GM18511 (cell line): ENCODE results near the gene WDR18.

Source experiments
- ATAC-seq: cut with Tn5 transposase; IDR thresholded peaks from one replicate; pipeline ENCODE4 v1.9.1; 2021; ENCODE audit warnings: mild to moderate bottlenecking, moderate library complexity; ENCODE audit not compliant: unreplicated experiment

The WDR18 gene

DNA sequence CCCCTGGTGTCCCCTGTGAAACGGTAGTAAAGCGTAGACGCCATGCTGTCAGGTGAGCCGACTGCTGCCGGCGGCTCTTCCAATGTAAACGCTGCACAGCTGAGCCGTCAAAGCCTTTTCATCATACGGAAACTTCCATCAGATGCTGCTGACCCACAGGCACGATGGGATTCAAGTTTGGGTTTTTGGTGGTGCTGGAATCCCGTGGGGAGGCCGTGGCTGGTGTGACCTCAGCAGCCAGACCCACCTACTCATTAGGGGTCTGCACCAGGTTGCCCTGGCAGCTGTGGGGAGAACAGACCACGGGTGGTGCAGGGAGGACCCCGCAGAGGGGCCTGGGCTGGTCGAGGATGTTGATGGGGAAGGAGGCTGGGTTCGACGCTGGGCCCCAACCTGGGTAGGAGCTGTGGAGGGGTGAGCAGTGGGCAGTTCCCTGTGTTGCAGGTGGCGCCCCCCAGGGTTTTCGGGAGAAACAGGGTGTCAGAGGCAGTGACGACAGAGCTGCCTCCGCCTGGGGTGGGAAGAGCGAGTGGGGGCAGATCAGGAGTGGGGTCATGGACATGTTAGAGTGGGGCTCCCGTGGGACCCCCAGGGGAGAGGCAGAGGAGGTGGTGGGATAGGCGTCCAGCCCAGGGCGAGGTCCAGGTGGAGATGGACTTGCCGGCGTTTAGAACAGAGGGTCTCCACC is 22.7 kb downstream of the WDR18 start:
- no peak for ATAC-seq

DNA sequence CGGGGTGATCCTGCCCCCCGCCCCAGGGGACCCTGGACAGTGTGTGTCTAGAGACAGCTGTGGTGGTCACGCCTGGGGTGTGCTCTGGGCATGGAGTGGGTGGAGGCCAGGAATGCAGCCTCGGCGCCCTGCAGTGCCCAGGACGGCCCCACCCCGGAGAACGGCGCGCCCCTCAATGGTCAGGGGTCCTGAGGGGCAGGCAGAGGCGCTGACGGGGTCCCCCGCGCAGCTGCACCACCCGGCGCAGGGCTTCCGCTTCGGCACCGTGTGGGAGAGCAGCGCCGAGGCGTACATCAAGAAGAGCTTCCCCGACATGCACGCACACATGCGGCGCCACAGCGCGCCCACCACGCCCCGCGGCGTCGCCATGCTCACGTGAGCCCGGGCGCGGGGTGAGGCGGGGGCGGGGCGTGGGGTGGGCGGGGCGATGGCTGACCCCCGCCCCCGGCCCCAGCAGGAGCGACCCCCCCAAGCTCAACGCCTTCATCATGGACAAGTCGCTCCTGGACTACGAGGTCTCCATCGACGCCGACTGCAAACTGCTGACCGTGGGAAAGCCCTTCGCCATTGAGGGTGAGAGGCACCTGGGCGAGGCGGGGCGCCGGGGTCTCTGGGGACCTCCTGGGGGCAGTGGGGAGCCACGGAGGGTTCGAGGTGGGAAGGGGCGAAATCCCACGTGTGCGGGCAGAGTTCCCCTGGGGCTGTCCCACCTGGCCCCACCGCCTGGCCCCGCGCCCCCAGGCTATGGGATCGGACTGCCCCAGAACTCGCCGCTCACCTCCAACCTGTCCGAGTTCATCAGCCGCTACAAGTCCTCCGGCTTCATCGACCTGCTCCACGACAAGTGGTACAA is 23.5 kb downstream of the WDR18 start:
- no peak for ATAC-seq

DNA sequence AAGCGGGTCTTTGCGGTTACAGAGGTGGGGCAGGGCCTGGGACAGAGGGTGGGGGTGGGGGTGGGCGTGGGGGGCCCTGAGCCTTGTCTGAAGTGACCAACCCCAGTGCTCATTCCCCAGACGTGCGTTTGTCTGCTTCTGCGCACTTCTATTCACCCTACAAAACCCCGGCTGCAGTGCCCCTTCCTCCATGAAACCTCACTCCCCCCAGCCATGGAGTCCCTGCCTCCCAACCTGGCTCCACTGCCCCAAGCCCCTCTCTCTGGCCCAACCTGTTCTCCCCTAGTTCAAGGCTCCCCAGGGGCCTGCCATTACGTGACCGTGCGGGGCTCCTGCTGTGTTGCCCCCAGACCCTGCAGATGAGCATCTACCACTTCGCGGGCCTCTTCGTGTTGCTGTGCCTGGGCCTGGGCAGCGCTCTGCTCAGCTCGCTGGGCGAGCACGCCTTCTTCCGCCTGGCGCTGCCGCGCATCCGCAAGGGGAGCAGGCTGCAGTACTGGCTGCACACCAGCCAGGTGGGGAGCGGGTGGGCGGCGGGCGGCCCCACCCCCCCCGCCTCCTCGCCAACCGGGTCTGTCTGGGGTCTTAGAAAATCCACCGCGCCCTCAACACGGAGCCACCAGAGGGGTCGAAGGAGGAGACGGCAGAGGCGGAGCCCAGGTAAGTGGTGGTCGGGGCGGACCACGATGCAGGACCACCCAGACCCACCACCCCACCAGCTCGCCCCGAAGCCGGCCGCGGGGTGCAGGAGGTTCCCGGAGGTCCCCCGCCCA is 24.3 kb downstream of the WDR18 start:
- ATAC-seq = no peak

DNA sequence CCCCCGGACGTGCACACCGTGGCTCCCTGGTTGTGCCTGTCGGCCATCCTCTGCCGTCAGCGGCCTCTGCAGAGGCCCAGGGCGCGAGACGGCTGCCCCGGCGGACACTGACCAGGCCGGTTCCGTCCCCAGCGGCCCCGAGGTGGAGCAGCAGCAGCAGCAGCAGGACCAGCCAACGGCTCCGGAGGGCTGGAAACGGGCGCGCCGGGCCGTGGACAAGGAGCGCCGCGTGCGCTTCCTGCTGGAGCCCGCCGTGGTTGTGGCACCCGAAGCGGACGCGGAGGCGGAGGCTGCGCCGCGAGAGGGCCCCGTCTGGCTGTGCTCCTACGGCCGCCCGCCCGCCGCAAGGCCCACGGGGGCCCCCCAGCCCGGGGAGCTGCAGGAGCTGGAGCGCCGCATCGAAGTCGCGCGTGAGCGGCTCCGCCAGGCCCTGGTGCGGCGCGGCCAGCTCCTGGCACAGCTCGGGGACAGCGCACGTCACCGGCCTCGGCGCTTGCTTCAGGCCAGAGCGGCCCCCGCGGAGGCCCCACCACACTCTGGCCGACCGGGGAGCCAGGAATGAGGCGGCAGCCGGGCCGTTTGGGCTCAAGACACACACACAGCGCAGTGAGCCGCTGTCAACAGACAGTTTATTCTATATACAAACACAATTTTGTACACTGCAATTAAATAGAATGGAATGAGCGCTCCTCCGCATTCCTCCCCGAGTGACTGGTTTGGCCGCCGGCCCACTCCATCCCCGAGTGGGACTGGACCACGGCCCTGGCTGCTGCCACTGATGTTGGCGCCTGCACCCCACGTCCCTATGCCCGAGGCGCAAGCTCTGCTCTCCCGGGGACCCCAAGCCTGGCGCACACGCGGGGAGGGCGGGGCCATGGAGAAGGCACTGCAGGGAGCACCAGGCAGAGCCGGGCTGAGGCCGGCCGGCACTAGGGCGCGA is 25.2 kb downstream of the WDR18 start:
- no peak for ATAC-seq

DNA sequence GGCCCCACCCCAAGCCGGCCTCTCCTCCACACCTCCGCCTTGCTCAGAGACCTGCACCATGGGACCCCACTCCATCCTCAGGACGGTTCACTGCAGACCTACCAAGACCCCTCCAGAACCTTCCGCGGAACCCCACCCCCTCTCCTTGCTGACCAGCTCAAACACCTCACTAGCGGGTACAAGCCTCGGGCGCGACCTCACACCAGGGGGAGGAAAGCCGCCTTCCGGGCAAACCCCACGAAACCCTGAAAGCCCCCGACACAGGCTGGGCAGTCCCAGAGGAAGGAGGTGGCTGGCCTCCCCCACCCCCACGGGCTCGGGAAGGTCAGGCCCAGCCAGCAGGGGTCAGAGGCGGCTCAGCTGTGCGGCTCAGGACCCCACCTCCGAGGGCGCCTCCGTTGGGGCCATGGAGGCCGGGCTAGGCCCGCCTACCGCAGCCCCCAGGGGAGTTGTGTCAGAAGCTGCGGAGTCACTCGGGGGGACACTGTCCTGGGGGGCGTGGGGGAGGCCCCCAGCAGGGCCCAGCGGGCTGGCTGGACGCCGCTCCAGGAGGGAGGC is 25.9 kb downstream of the WDR18 start:
- no peak for ATAC-seq

DNA sequence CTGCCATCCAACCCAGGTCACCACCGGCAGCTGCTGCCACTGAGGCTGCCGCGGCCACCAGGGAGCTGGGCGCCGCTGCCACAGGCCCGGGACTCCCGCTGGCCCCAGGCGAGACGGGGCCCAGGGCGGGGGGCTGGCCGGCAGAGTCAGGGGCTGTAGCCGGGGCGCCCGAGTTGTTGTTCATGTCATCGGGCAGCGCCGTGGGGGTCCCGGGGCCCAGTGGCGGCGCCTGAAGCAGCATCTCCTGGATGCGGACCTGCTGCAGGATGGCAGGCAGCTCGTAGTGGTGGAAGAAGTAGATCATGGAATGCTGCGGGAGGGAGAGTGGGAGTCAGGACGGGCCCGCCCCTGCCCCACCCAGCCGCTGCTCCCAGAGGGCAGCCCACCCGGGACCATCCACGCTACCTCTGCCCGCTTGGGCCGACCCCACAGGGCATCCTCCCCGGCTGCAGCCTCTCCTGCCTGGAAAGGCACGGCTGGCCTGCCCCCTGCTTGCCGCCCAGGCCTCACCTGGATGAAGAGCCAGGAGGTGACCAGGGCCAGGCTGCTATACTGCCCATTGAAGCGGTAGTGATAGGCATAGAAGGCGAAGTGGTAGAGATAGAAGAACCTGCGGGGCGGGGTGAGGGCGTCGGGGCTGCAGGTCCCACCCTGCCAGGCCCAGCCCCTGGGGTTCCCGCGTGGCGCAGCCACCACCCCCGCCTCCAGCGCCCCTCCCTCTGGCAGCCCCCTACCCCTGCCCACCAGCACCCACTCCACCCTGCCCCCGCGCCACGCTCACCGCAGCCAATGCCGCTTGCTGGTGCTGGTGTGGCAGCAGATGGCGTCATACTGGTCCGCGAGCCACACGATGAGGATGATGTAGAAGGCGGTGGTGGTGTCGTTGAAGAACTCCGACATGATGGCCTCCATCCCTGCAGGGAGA is 26.7 kb downstream of the WDR18 start:
- no peak for ATAC-seq

DNA sequence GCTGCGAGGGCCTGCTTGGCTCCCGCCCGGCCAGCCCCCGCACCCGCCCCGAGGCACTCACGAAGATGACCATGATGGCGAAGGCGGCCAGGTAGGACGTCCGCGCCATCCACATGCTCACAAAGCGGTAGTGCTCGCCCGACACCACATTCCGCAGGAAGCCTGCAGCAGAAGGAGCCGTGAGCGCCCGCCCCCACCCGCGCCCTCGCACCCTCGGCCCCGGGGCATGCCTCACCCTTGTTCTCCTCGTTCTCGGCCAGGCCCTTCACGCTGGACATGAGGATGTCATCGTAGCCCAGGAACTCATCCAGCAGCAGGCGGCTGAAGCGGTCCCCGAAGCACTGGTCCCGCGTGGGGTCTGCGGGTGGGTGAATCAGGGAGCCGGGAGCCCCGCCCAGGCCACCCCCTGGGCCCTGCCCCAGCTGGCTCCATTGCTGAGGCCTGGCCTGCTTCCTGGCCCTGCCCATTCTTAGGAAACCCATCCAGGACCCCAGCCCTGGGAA is 27.7 kb downstream of the WDR18 start:
- no peak for ATAC-seq

DNA sequence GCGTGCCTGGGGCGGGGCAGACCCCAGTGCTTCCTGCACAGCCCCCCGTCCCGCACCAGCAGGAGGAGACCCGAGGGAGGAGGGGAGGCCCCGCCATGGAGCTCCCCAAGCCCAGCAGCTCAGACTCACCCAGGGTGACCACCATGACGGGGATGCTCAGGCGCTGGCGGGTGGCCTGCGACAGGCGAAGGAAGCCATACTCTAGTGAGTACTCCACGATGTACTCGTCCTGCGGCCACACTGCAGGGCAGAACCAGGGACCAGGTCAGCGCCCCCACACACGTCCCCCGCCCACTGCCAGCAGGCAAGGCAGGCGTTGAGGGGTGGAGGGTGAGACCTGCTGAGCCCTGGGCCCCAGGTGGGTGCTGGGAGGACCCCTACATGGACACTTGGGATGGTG is 28.2 kb downstream of the WDR18 start:
- no peak for ATAC-seq

DNA sequence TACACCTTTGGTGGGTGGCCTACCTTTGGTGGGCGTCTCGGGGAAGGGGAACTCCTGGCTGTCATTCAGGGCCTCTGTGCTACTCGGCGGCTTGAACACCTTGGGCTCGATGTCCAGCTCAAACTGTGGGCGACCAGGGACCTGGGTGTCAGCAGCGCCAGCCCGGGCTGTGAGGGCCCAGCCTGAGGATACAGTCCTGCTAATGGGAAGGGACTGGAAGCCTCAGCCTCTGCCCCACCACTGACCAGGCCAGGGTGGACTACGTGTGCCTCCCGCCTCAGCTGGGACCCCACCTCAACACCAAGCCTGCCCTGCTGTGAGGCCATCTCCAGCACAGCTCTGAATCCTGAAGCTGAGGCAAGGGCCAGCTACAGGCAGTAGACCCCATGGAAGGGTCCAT is 29.1 kb downstream of the WDR18 start:
- no peak for ATAC-seq

DNA sequence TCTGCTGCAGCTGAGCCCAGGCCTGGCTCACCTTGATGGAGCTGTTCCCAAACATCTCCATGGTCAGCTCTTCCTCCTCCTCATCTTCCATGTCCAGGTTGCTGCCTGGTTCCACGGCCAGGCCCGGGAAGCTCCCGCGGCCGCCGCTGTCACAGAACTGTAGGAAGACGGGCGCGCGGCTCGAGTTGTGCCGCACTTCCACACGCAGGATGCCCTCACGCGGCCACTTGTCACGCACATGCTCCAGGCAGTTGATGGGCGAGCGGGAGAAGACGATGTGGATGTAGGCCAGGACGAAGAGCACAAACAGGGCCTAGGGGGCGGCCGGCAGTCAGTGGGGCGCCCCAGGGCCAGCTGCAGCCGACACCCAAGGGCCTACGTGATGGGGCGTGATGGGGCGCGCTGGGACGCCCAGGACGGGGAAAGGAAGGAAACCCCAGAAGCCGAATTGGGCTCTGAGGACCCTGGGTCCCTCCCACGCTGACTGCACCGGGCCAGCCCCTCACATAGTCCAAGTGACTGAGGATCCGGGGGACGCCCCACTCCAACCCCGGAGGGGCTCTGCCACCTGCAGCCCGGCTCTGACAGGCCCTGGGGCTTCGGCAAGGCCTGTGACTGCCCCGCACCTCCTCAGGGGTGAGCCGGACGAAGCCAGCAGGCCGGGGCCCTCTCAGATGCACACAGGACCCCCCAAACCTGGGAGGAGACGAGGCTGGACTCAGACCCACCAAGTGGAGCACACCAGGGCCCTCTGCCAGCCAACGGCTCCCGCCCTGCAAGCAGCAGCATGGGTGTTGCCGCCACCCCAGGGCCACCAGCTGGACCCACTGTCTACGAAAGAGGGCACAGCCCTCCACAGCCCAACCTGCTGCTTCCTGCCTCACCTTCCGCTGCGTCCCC is 30.3 kb downstream of the WDR18 start:
- no peak for ATAC-seq

DNA sequence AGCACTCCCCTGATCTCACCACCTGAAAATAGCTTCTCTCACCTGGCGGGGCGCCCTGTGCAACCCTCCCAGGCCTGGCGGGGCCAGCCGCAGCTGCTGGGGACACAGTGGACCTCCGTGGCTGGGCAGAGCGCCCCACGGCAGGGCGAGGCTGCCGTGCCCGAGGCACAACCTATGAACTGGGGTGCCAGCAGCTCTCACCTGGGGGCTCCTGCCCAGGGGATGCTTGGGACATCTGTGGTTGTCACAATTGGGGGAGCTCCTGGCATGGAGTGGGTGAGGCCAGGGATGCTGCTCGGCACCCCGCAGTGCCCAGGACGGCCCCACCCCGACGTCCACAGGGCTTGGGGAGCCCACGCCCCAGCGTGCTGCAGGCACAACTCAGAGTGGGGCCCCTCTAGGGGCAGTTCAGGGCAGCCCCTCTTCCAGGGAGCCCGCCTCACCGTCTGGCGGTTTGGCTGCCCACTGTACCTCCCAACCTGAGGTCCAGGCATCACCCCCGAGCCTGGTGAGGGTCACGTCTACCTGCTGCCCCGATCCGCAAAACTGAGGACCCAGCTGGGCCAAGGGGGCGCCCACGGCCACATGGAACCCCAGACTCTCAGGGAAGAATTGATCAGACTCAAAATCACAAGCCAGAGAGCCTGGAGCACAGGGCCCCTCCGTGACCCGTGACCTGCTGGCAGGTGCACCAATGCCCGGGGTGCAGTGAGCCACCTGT is 31.1 kb downstream of the WDR18 start:
- ATAC-seq = no peak

DNA sequence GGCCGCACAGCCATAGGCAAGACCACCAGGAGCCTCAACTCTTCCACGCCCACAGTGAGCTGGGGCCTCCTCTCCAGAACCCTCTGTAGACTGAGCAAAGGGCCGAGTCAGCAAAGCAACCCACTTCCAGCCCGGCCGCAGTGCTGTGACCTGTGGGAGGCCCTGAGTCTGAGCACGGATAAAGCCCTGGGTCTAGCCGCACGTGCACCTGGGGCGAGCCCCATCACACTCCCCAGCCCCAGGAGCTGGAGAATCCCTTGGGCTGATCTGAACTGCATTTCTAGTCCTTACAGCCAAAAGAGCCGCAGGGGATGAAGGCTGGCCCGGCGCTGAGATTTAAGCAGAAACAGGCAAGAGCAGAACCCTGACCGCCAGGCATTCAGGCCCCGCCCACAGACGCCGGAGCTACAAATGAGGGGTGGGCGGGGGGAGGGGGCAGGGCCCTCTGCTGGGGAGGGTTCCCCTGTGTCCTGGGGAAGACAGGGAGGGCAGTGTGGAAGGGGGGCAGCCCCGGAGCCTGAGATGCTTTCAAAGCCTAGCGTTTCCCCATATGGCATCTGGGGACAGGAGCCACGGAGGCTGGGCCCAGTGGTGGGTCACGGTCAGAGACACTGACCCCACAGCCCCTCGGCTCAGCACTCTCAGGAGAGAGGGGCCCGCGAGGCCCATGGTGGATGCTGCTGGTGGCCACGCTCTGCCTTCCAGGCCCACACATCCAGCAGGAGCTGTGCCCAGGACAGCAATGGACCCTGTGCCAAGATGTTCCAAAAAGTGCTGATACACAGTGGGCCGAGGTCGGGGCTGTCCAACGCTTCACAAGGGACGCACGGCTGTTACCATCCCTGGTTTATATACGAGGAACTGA is 31.9 kb downstream of the WDR18 start:
- ATAC-seq = no peak

DNA sequence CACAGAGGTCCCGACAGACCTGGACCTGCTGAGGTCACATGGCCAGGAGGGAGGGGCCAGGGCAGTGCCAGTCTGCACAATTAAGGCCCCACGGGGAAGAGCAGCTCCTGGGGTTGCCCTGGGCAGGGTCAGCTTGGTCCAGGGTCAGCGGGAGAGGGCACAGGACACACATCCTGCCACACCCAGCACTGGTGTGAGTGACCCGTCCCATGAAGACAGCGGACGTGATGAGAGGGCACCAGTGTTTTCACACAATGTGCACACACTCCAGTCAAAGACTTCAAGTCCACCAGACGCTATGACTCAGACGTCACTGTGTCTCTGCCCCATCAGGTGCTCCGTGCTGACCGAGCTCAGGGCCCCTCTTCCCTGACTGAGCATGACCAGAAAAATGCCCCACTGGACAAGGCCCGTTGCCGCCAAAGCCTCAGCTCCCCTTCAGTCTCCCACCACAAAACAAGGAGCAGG is 32.5 kb downstream of the WDR18 start:
- no peak for ATAC-seq

DNA sequence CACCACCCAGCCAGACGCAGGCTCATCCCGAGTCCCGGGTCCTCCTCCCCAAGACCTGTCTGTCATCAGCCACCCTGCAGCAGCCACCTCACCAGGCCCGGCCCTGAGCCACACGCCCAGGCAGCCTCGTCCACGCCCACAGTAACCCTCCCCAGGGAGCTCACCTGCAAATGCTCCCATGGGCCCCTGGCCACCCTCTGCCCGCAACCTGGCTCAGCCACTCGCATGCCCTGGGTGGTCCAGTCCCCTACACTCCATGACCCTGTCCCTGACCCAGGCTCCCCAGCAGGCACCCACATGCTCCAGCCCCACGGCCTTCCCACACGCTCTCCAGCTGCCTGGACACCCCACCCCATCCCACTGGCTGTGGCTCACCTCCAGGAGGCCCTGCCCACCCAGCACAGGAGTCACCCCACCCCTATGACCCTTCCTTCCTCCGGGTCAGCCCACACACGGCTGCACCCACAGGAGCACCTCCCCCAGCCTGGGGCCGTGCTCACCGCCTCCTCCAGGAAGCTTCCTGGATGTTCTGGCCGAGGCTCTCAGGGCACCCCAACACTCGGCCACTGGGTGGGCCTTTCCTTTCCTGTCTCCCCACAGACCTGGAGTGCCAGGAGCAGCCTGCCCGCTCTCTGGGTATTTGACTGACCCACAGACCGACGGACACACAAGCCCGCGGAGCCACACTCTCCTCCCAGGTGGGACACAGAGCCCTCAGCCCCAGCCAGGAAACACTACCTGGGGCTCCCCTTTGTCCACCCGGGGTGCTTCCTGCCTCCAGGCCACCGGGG is 33.2 kb downstream of the WDR18 start:
- no peak for ATAC-seq

DNA sequence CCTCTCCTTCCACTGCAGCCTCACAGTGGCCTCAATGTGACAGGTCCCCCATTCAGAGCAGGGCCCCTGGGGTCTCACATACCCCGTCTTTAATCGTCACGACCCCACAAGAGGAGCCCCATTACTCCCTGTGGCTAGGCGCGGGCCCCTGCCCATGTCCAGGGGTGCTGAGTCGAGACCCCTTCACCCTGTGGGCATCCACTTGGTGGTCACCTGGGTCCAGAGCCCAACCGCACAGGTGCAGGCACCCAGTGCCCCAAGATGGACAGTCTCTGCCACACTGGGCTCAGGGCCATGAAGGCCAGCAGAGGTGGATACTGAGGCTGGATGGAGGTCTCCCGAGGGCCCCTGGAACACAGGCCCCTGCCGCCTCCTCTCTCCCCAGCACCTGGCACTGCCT is 33.8 kb downstream of the WDR18 start:
- ATAC-seq = no peak

DNA sequence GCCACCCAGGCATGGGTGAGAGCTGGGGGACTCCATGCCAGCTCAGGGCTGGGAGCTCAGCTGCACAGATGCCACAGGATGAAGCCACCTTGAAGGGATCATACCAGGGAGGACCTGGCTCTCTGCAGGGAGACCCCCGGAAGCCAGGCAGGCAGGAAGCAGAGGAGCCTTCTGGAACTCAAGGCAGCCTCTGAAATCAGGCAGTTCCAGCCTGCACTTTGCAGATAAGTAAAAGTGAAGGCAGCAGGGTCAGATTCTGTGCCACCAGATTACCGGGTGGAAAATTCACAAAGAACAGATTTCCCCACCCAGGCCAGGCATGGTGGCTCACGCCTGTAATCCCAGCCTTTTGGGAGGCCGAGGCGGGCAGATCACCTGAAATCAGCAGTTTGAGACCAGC is 34.2 kb downstream of the WDR18 start:
- no peak for ATAC-seq
